ENCODE data around the gene NDUFS8. TPM values are rescaled to one million over a fixed set of nuclear protein-coding genes. Genes with fewer than 3 reads are reported as not detected.
A peak's percentile ranks its signal among the peaks of the same experiment; 100 is the strongest.

Gene NDUFS8
- polyA plus RNA-seq, 3 donors: 64.6 to 110 (median 109) TPM

DNA sequence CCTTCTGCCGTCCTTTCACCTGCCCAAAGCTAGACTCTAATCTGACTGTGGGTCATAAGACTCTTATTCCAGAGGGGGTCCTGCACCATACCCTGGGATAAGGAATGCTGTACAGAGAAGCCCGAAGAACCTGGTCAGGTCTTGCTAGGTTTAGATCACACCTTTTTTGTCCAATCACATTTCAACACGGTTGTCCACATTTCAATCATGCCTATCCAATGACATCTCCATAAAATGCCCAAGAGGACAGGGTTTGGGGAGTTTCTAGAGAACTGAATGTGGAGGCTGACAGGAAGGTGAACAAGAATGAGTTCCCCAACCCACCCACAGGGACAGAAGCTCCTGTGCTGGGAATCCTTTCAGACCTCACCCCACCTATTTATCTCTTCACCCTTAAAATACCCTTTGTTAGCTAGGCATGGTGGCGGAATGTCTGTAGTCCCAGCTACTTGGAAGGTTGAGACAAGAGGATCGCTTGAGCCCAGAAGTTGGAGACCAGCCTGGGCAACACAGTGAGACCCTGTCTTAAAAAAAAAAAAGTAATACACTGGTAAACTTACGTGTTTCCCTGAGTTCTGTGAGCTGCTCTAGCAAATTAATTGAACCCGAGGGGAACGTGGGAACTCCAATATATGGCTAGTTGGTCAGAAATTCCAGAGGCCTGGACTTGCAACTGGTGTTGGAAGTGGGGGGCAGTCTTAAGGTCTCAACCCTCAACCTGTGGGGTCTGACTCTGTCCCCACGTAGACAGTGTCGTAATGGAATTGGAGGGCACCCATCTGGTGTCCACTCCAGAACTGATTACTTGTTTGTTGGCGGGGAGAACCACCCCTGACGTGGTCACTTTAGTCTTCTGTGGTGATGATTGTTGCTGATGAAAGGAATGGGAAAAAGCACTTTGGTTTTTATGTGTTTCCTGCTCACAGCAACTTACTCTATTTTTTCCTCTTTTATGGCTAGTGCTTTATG lies 26.1 kb downstream of the NDUFS8 start:
- DNase-seq (ENCODE audit: extremely low read depth in 1 of 11, low read depth in 9 of 11, low spot score in 4 of 11): no peak

DNA sequence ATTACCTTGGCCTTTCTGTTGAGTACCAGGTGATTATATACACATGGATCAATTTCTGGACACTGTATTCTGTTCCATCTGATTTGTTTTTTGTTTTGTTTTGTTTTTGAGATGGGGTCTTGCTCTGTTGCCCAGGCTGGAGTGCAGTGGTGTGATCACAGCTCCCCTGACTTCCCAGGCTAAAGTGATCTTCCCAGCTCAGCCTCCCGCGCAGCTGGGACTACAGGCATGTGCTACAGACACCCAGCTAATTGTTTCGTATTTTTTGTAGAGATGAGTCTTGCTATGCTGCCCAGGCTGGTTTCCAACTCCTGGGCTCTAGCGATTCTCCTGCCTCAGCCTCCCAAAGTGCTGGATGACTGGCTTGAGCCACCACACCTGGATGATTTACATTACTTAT lies 27.3 kb downstream of the NDUFS8 start:
- DNase-seq (ENCODE audit: extremely low read depth in 1 of 11, low read depth in 9 of 11, low spot score in 4 of 11): no peak

DNA sequence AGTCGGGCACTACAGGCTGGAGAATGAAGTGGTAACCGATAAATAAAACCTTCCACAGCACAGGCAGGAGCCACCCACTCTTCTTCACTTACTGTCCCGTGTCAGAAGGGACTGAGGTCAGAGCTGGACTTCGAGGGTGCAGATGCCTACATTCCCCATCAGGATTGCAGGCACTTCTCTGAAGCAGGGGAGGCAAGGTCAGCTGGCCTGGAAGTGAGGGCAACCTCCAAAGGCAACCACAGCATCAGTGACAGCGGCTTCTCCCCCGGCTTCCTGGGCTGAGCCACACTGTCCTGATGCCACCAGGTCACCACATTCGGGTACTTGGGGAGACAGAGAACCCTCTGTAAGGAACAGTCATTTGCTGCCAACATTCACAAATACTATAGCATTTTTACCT lies 31.0 kb downstream of the NDUFS8 start:
- no peak for DNase-seq (ENCODE audit: extremely low read depth in 1 of 11, low read depth in 9 of 11, low spot score in 4 of 11)

DNA sequence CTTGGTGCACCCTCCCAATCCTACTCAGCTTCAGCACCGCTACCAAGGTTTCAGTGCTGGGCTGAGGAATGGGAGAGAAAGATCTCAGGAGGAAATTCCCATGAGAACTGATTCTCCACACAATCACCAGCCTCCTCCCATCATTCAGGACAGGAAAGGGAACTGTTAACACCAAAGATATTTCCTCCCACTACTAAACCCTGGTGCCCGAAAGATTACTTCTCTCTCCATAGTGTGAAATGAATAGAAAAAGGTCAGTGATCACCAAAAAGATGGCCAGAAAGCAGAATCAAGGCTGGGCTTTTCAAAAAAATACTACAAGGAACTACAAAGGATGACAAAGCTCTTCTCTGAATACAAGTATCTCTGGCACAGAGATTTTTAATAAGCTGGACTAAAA lies 34.4 kb downstream of the NDUFS8 start:
- no peak for DNase-seq (ENCODE audit: extremely low read depth in 1 of 11, low read depth in 9 of 11, low spot score in 4 of 11)

DNA sequence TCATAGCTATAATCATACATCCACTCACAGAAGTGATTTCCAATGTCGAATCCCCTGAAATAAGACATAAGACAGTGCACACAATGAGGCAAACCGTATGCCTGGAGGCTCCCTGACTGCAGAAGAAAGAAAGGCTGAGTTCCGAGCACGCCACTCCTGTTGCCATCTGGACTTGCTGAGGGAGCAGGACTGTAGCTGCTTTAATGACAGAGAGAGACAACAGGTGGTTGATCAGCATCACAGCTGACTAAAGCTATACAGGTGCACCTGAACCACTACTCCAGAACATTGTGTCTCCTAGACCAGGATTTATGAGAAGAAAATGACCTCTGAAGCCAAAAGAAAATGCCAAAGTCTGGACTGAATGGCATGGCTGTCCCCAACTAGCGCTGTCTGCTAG lies 35.4 kb downstream of the NDUFS8 start:
- no peak for DNase-seq (ENCODE audit: extremely low read depth in 1 of 11, low read depth in 9 of 11, low spot score in 4 of 11)

DNA sequence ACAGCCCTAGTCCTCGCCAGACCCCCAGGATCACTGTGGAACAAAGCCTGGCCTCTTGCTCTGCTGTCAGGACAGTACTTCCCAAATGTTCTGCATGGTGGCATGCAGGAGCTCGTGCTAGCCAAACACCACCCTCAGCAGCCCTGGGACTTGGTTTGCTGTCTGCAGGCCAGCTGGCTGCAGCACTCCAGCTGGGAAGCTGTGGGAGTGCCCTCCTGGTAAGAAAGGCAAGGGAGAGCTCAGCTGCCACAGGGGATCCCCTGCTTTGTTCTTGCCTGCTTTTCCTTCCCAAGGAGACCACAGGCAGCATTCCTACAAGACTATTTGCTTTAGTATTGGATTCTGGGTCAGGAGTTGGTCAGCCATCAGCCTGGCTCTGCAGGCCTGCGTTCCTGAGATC lies 36.3 kb downstream of the NDUFS8 start:
- DNase-seq (ENCODE audit: extremely low read depth in 1 of 11, low read depth in 9 of 11, low spot score in 4 of 11): no peak

DNA sequence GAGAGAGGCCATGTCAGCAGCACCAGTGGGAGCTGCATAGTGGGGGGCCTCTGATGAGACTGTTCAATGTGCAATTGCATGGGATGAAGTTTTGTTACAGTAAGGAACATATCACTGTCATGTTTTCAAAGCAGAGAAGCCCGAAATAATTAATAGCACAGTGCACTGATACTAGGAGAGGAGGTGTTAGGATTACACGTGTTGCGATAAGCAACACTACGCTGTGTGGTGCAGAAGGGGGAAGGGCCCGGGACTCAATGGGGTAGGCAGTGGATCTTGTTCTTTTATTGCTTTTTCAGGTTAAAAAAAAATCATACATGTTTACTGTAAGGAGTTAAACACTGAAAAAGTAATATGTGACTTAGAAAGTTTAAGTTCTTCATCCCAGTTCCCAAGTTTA lies 37.5 kb downstream of the NDUFS8 start:
- no peak for DNase-seq (ENCODE audit: extremely low read depth in 1 of 11, low read depth in 9 of 11, low spot score in 4 of 11)

DNA sequence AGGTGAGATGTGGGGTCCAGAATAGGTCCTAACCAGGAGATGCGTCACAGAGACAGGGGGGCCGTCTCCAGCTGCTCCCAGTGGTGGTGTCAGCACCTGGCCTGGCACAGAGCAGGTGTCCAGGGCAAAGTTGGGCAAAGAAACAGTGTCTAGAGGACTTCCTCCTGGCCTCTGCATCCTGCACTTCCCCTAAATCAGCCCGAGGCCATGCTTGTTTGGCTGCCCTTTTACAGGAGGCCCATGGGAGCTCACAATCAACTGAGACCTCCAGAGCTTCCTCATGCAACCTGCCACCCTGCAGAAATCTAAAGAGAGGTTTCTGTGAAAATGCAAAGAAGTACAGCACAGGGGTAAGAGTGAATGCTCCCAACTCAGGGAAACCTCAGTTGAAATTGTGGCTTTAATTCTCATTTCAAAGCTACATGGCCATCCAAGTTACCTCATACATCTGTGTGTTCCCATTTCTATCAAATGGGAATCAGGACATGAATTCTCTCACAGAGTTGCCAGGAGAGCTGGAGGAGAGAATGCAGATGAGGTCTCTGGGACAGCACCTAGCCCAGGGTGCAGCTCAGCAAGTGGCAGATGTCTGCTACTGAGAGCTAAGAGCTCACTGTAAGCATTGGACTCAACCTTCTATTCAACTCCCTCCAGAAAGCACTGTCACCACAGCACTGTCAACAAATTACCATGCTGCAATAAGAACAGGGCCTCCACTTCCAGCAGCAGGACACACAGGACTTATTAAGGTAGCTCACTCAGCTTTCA lies 41.0 kb downstream of the NDUFS8 start:
- no peak for DNase-seq (ENCODE audit: extremely low read depth in 1 of 11, low read depth in 9 of 11, low spot score in 4 of 11)

DNA sequence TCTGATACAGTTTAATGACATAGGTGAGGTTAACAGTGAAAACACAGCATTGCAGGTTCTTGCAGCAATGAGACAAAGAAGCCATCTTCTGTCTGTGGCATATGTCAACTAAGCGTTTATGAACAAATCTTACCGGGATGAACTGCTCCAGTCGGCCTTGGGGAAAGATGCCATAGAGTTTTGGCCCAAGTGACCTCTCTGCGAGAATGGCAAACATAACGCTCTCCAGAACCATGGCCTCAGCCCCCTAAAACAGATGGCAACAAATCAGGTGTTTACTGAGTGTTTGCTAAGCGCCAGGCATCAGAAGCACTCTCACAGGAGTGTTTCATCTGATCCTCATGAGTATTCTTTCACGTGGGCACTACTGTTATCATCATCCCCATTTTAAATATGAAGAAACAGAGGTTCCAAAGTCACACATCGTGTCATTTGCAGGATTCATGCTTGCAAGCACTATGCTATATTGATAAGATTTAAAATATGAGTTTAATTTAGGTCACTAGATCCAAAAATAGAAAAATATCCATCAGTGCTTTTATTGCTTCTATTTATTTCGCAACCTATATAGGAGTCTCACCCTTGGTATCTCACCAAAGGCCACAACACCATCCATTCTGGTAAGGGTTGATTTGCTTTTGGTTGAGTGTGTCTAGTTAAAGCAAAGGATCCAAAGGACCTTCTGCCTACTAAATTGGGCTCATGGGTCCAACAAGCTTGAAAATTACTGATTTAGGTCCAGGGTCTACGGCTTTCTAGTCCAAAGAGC lies 44.3 kb downstream of the NDUFS8 start:
- DNase-seq (ENCODE audit: extremely low read depth in 1 of 11, low read depth in 9 of 11, low spot score in 4 of 11): no peak

DNA sequence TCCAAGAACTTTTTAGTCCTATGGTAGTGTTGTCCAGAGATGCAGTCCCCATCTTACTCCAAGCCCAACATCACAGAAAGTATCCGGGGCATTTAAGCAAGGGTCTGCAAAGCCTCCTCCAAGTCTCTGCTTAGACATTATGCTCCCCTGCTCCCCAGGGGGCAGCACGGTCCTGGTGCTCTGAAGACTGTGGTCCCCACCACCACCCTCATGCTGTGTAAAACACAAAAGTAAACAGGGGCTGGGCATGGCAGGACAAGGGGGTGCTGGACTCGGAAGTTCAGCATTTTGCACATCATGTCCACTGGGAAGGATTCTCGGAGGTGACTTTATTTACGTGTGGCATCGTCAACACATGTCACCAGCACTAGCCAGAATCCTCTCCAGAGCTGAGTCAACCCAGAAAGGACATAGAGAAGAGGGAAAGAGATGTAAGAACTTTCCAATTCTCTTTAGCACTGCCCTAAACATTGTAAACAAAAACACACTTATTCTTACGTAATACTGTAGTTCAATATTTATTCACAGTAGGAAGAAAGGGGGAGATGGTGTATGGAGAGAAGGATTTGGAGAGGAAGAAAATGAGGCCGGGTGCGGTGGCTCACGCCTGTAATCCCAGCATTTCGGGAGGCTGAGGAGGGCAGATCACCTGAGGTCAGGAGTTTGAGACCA lies 46.0 kb downstream of the NDUFS8 start:
- DNase-seq (ENCODE audit: extremely low read depth in 1 of 11, low read depth in 9 of 11, low spot score in 4 of 11): no peak

DNA sequence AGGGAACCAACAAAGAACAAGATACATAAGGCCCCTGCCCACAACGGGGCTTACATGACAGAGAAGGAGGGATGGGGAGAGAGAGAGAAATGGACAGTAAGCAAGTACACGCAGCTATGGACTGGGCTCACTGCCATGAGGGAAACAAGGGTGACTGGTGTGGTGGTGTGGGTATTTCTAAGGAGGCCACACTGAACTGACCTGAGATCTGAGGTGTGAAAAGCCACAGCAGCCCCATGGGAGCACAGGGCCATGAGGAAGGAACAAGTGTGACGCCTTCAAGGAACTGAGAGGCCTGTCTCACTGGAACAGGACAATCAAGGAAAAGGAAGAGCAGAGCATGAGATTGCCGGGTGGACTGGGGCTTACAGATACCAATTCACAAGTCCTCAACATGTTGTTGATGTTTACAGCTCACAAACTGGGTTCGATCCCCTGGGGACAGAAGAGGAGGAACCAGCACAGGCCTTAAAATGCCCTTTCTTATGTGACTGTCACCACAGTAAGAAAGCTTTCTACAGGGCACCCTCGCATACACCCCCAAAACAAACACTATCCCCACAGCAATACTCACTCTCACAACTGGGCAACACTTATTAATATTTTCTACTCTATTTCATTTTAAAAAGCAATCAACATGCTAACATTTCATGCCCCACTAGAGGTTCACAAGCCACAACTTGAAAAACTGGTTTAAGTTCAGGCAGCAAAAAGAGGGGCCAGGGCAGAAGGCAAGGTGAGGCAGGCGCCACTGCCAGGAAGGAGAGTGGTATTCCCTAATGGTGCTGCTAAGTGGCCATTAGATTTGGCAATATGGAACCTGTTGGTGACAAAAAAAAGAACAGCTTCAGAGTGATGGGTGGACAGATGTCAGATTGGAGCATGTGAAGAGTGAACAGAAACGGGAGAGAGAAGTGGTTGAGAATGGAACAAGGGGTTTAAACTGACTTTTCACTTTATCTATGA lies 47.4 kb downstream of the NDUFS8 start:
- peak in 1 of 11 donors; percentile 18 for DNase-seq (ENCODE audit: extremely low read depth in 1 of 11, low read depth in 9 of 11, low spot score in 4 of 11)

DNA sequence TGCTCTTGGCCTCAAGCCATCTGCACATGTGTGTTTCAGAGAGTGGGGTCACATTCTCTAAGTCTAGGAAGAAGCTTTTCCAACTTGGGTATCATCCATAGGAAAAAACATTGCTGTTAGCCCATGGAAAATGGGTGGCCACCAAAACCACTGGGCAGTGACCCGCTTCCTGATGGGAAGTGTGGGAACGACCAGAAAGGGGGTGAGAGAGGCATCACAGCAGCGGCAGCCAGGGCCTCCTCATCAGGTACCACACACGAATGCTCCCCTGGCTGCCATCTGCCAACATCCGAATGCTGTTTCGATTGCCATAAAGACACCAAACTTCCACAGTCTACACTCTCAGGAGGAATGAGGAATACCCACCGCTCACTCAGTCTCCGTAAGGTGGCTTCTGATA lies 50.4 kb downstream of the NDUFS8 start:
- DNase-seq (ENCODE audit: extremely low read depth in 1 of 11, low read depth in 9 of 11, low spot score in 4 of 11): no peak

DNA sequence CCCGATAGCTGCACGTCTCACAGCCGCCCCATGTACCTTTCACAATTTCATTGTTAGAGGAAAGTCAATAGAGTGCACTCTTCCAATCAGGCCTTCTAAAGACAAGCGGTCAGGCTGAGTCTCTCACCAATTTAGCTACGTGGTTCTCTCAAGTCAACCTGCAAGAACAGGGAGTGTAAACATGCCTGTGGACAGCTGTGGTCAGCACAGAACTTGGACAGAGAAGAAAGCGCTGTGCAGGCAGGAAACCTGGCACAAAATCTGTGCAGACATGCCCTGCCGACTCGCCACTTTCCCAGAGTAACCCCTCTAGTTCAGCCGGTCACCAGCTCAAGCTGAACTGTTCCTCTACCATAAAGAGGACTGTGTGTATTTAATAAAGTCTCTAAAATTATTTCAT lies 51.2 kb downstream of the NDUFS8 start:
- no peak for DNase-seq (ENCODE audit: extremely low read depth in 1 of 11, low read depth in 9 of 11, low spot score in 4 of 11)

DNA sequence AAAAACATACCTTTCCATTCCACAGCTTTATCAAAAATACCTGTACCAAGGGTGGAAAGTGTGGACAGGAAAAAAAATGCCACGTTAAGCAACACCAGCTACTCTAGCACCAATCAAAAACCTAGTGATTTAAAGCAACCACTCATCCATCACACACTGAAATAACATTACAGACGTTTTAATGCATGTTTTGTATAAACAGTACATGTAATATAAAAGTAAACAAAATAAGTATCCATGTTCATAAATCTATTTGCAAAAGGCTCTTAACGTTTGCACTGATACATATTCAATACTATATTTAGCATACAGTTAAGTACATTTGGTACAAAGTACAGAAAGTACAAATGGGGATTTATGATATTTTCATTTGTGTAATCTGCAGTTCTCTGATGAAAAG lies 52.0 kb downstream of the NDUFS8 start:
- DNase-seq (ENCODE audit: extremely low read depth in 1 of 11, low read depth in 9 of 11, low spot score in 4 of 11): no peak

DNA sequence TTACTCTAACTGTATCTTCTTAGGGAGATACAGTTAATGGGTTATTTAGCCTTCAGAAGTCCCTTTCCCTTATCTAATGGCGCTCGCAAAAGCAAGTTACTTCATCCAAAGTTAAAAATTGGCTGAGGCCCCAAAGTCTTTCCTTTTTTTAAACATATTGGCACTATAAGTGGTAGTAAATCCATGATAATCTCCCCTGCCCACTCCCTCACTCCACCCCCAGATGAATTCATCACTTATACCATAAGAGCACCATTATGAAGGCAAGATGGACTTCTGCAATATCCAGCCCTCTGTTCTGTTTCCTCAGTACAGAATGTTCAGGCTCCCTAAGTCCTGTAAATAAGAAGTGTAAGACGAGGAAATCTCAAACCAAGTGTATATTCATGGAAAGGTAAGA lies 53.0 kb downstream of the NDUFS8 start:
- no peak for DNase-seq (ENCODE audit: extremely low read depth in 1 of 11, low read depth in 9 of 11, low spot score in 4 of 11)

Data from renal cortex interstitium (tissue), 11 donors.